ENCODE data around the gene EXO5.

The EXO5 gene

DNA sequence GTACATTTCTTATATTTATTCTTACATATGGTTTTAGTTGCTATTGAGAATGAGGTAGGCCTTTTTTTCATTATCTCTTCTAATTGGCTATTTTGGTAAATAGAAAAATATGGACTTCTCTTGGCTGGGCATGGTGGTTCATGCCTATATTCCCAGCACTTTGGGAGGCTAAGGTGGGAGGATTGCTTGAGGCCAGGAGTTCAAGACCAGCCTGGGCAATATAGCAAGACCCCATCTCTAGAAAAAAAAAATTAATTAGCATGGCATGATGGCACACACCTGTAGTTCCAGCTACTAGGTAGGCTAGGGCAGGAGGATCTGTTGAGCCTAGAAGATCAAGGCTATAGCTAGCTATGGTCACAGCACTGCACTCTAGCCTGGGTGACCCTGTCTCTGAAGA is 26.0 kb downstream of the EXO5 start:
- Histone ChIP-seq H3K14ac (ENCODE audit: low read length) (no peak overlapping the region), H2BK5ac (ENCODE audit: low read depth, low read length, poor library complexity) (no peak overlapping the region), H3K4me2 (ENCODE audit: low read length) (no peak overlapping the region), H2AFZ (ENCODE audit: insufficient read depth, low read length, poor library complexity) (no peak overlapping the region), H3K4me3 (ENCODE audit: low read depth, low read length) (no peak overlapping the region), H3K9ac (ENCODE audit: low read length) (no peak overlapping the region), H3K79me1 (ENCODE audit: low read length) (peaks cover 5% of the 10 kb centered on the region), H4K8ac (ENCODE audit: low read depth, low read length) (no peak overlapping the region), H3K18ac (ENCODE audit: low read length) (no peak overlapping the region), H4K91ac (ENCODE audit: low read depth, low read length) (no peak overlapping the region), H3K27ac (ENCODE audit: low read depth, low read length) (no peak overlapping the region), H3K36me3 (ENCODE audit: control insufficient read depth in 1 of 2, insufficient read depth in 2 of 2, low read length in 2 of 2) (no peaks in the 10 kb centered on the region), H2BK12ac (ENCODE audit: low read length) (no peak overlapping the region), H2AK5ac (ENCODE audit: low read length) (no peak overlapping the region), H3K4ac (ENCODE audit: low read depth, low read length) (no peak overlapping the region), H3K23ac (ENCODE audit: low read length) (no peak overlapping the region), H3K9me3 (ENCODE audit: insufficient read depth, low read depth, low read length) (no peaks in the 10 kb centered on the region), H2BK120ac (ENCODE audit: insufficient read depth, low read length, poor library complexity) (no peak overlapping the region), H3K4me1 (ENCODE audit: control insufficient read depth in 1 of 2, insufficient read depth in 2 of 2, low read length in 2 of 2) (no peaks in the 10 kb centered on the region), H3K79me2 (ENCODE audit: control insufficient read depth, insufficient read depth, low read length, poor library complexity) (peaks cover 2% of the 10 kb centered on the region), H3K27me3 (ENCODE audit: insufficient read depth, low read length) (no peaks in the 10 kb centered on the region), H4K12ac (ENCODE audit: low read depth, low read length) (no peak overlapping the region)
- DNase-seq, result no peak

DNA sequence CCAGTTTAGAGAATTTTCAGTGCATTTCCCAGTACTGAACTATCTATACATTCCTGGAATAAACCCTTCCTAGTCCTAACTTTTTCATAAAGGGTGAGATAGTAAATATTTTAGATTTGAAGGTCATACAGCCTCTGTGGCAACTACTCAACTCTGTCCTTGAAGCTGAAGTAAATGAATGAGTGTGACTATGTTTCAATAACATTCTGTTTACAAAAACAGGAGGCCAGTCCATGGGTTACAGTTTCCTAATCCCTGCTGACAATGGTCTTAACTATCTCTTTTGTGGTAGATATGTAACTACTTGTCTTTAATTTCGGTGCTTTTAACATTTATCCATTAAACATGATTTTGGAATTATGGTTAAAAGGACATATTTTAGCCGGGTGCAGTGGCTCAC is 27.2 kb downstream of the EXO5 start:
- Histone ChIP-seq H2AK5ac (ENCODE audit: low read length) (no peak overlapping the region), H4K8ac (ENCODE audit: low read depth, low read length) (no peak overlapping the region), H3K27me3 (ENCODE audit: insufficient read depth, low read length) (no peaks in the 10 kb centered on the region), H4K91ac (ENCODE audit: low read depth, low read length) (no peak overlapping the region), H3K79me2 (ENCODE audit: control insufficient read depth, insufficient read depth, low read length, poor library complexity) (peaks cover 2% of the 10 kb centered on the region), H3K4me1 (ENCODE audit: control insufficient read depth in 1 of 2, insufficient read depth in 2 of 2, low read length in 2 of 2) (no peaks in the 10 kb centered on the region), H3K9ac (ENCODE audit: low read length) (no peak overlapping the region), H2BK120ac (ENCODE audit: insufficient read depth, low read length, poor library complexity) (no peak overlapping the region), H2BK12ac (ENCODE audit: low read length) (no peak overlapping the region), H3K4me3 (ENCODE audit: low read depth, low read length) (no peak overlapping the region), H3K9me3 (ENCODE audit: insufficient read depth, low read depth, low read length) (no peaks in the 10 kb centered on the region), H3K27ac (ENCODE audit: low read depth, low read length) (no peak overlapping the region), H3K18ac (ENCODE audit: low read length) (no peak overlapping the region), H2AFZ (ENCODE audit: insufficient read depth, low read length, poor library complexity) (no peak overlapping the region), H3K4me2 (ENCODE audit: low read length) (no peak overlapping the region), H3K79me1 (ENCODE audit: low read length) (peaks cover 5% of the 10 kb centered on the region), H3K36me3 (ENCODE audit: control insufficient read depth in 1 of 2, insufficient read depth in 2 of 2, low read length in 2 of 2) (no peaks in the 10 kb centered on the region), H4K12ac (ENCODE audit: low read depth, low read length) (no peak overlapping the region), H3K4ac (ENCODE audit: low read depth, low read length) (no peak overlapping the region), H2BK5ac (ENCODE audit: low read depth, low read length, poor library complexity) (no peak overlapping the region), H3K23ac (ENCODE audit: low read length) (no peak overlapping the region), H3K14ac (ENCODE audit: low read length) (no peak overlapping the region)
- DNase-seq, result no peak
- no CpG with 5 or more reads among the region's 2 CpGs for WGBS (ENCODE audit: extremely low coverage, insufficient coverage, insufficient read length)

DNA sequence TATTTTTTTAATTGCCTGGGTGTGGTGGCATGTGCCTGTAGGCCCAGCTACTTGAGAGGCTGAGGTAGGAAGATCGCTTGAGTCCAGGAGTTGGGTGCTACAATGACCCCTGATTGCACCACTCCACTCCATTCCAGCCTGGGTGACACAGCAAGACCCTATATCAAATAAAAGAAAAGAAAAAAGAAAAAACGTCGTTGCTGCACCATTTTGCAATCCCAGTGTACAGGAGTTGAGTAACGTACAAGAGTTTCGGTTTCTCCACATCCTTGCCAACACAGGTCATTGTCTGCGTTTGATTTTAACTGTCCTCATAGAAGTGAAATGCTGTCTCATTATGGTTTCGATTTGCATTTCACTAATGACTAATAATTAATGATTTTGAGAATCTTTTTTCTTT is 30.8 kb downstream of the EXO5 start:
- WGBS (ENCODE audit: extremely low coverage, insufficient coverage, insufficient read length), result no CpG with 5 or more reads among the region's 7 CpGs
- Histone ChIP-seq H3K4ac (ENCODE audit: low read depth, low read length) (no peak overlapping the region), H2BK12ac (ENCODE audit: low read length) (no peak overlapping the region)

DNA sequence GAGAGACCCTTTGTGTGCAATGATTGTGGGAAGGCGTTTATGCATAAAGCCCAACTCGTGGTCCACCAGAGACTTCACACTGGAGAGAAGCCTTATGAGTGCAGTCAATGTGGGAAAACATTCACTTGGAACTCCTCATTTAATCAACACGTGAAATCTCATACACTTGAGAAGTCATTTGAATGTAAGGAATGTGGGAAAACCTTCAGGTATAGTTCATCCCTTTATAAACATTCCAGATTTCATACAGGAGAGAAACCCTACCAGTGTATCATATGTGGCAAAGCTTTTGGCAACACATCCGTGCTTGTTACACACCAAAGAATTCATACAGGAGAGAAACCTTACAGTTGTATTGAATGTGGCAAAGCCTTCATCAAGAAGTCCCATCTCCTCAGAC is 38.4 kb downstream of the EXO5 start:
- no peak overlapping the region for H2BK5ac ChIP-seq (ENCODE audit: low read depth, low read length, poor library complexity)
- no peak overlapping the region for H4K8ac ChIP-seq (ENCODE audit: low read depth, low read length)
- no peak overlapping the region for H3K4ac ChIP-seq (ENCODE audit: low read depth, low read length)
- H2AK5ac ChIP-seq (ENCODE audit: low read length), result no peak overlapping the region
- H3K4me1 ChIP-seq (ENCODE audit: control insufficient read depth in 1 of 2, insufficient read depth in 2 of 2, low read length in 2 of 2), result no peaks in the 10 kb centered on the region
- no peak overlapping the region for H2BK12ac ChIP-seq (ENCODE audit: low read length)
- no peak overlapping the region for H3K18ac ChIP-seq (ENCODE audit: low read length)
- no peak overlapping the region for H2AFZ ChIP-seq (ENCODE audit: insufficient read depth, low read length, poor library complexity)
- H3K23ac ChIP-seq (ENCODE audit: low read length), result no peak overlapping the region
- peaks cover 6% of the 10 kb centered on the region in 2 experiments for H3K36me3 ChIP-seq (ENCODE audit: control insufficient read depth in 1 of 2, insufficient read depth in 2 of 2, low read length in 2 of 2)
- no peak overlapping the region for H2BK120ac ChIP-seq (ENCODE audit: insufficient read depth, low read length, poor library complexity)
- H3K79me1 ChIP-seq (ENCODE audit: low read length), result no peaks in the 10 kb centered on the region
- H4K91ac ChIP-seq (ENCODE audit: low read depth, low read length), result no peak overlapping the region
- no peak for DNase-seq
- no CpG with 5 or more reads among the region's 4 CpGs for WGBS (ENCODE audit: extremely low coverage, insufficient coverage, insufficient read length)
- no peak overlapping the region for H3K4me3 ChIP-seq (ENCODE audit: low read depth, low read length)
- H3K27ac ChIP-seq (ENCODE audit: low read depth, low read length), result no peak overlapping the region
- no peaks in the 10 kb centered on the region for H3K79me2 ChIP-seq (ENCODE audit: control insufficient read depth, insufficient read depth, low read length, poor library complexity)
- H3K9me3 ChIP-seq (ENCODE audit: insufficient read depth, low read depth, low read length), result peaks cover 2% of the 10 kb centered on the region
- no peaks in the 10 kb centered on the region for H3K27me3 ChIP-seq (ENCODE audit: insufficient read depth, low read length)
- H4K12ac ChIP-seq (ENCODE audit: low read depth, low read length), result no peak overlapping the region
- no peak overlapping the region for H3K4me2 ChIP-seq (ENCODE audit: low read length)
- H3K14ac ChIP-seq (ENCODE audit: low read length), result no peak overlapping the region
- H3K9ac ChIP-seq (ENCODE audit: low read length), result no peak overlapping the region

More for the DNA sequence above, 30.8 kb downstream of the EXO5 start:
- H3K79me1 ChIP-seq (ENCODE audit: low read length), result no peaks in the 10 kb centered on the region
- H2BK5ac ChIP-seq (ENCODE audit: low read depth, low read length, poor library complexity), result no peak overlapping the region
- no peak overlapping the region for H4K12ac ChIP-seq (ENCODE audit: low read depth, low read length)
- H3K14ac ChIP-seq (ENCODE audit: low read length), result no peak overlapping the region
- H3K4me2 ChIP-seq (ENCODE audit: low read length), result no peak overlapping the region
- no peak for DNase-seq
- no peak overlapping the region for H4K91ac ChIP-seq (ENCODE audit: low read depth, low read length)
- H3K23ac ChIP-seq (ENCODE audit: low read length), result no peak overlapping the region
- H3K27me3 ChIP-seq (ENCODE audit: insufficient read depth, low read length), result no peaks in the 10 kb centered on the region
- H3K79me2 ChIP-seq (ENCODE audit: control insufficient read depth, insufficient read depth, low read length, poor library complexity), result no peaks in the 10 kb centered on the region
- H3K9me3 ChIP-seq (ENCODE audit: insufficient read depth, low read depth, low read length), result no peaks in the 10 kb centered on the region
- no peak overlapping the region for H2AFZ ChIP-seq (ENCODE audit: insufficient read depth, low read length, poor library complexity)
- no peak overlapping the region for H4K8ac ChIP-seq (ENCODE audit: low read depth, low read length)
- H3K4me3 ChIP-seq (ENCODE audit: low read depth, low read length), result no peak overlapping the region
- no peak overlapping the region for H3K9ac ChIP-seq (ENCODE audit: low read length)
- no peak overlapping the region for H2AK5ac ChIP-seq (ENCODE audit: low read length)
- H2BK120ac ChIP-seq (ENCODE audit: insufficient read depth, low read length, poor library complexity), result no peak overlapping the region
- peaks cover 2 to 3% of the 10 kb centered on the region in 2 experiments for H3K36me3 ChIP-seq (ENCODE audit: control insufficient read depth in 1 of 2, insufficient read depth in 2 of 2, low read length in 2 of 2)
- no peak overlapping the region for H3K18ac ChIP-seq (ENCODE audit: low read length)
- H3K4me1 ChIP-seq (ENCODE audit: control insufficient read depth in 1 of 2, insufficient read depth in 2 of 2, low read length in 2 of 2), result no peaks in the 10 kb centered on the region
- no peak overlapping the region for H3K27ac ChIP-seq (ENCODE audit: low read depth, low read length)
